H9 (cell line): ENCODE data around the gene SOX15. TPM values are rescaled to one million over a fixed set of nuclear protein-coding genes. Genes with fewer than 3 reads are reported as not detected.

Source experiments
- DNase-seq: peaks from one replicate; pipeline ENCODE4 v3.0.0-alpha.2; 2017
- H2AFZ ChIP-seq: one replicate; pipeline ENCODE4 v1.6.1; 2013; ENCODE audit warnings: mild to moderate bottlenecking, low read length, control low read depth, moderate library complexity
- H2AK5ac ChIP-seq: 2 replicates; pipeline ENCODE4 v1.6.1; 2013; ENCODE audit warnings: low read length, control low read depth, mixed read lengths; ENCODE audit not compliant: insufficient read length
- H2BK120ac ChIP-seq: one replicate; pipeline ENCODE4 v1.6.1; 2013; ENCODE audit warnings: low read depth, mild to moderate bottlenecking, low read length, control low read depth, inconsistent platforms; ENCODE audit not compliant: poor library complexity, severe bottlenecking
- H2BK12ac ChIP-seq: 2 replicates; pipeline ENCODE4 v1.6.1; 2013; ENCODE audit warnings: low read length, control low read depth, mixed read lengths, low read depth; ENCODE audit not compliant: insufficient read length
- H2BK15ac ChIP-seq: 2 replicates; pipeline ENCODE4 v1.6.1; 2013; ENCODE audit warnings: low read depth, low read length, control low read depth
- H2BK20ac ChIP-seq: one replicate; pipeline ENCODE4 v1.6.1; 2013; ENCODE audit warnings: low read depth, mild to moderate bottlenecking, low read length, control low read depth, inconsistent platforms; ENCODE audit not compliant: poor library complexity, severe bottlenecking
- H2BK5ac ChIP-seq: 2 replicates; pipeline ENCODE4 v1.6.1; 2013; ENCODE audit warnings: low read length, control low read depth, mixed read lengths; ENCODE audit not compliant: insufficient read length
- H3K14ac ChIP-seq: 2 replicates; pipeline ENCODE4 v1.6.1; 2013; ENCODE audit warnings: low read length, control low read depth; ENCODE audit not compliant: insufficient read depth
- H3K18ac ChIP-seq: 2 replicates; pipeline ENCODE4 v1.6.1; 2013; ENCODE audit warnings: low read depth, mild to moderate bottlenecking, mixed read lengths, low read length, control low read depth; ENCODE audit not compliant: insufficient read length
- H3K23ac ChIP-seq: 2 replicates; pipeline ENCODE4 v1.6.1; 2013; ENCODE audit warnings: low read length, control low read depth, mixed read lengths, low read depth; ENCODE audit not compliant: insufficient read length
- H3K23me2 ChIP-seq: 2 replicates; pipeline ENCODE4 v1.6.1; 2013; ENCODE audit warnings: low read depth, mild to moderate bottlenecking, mixed read lengths, low read length, control low read depth; ENCODE audit not compliant: insufficient read length, poor library complexity, severe bottlenecking
- H3K27ac ChIP-seq: 2 replicates; pipeline ENCODE4 v1.5.1; 2013; ENCODE audit warnings: low read length, control low read depth, mixed read lengths, low read depth; ENCODE audit not compliant: insufficient read length
- H3K27me3 ChIP-seq: 2 replicates; pipeline ENCODE4 v1.6.1; 2013; ENCODE audit warnings: low read length, control low read depth, inconsistent platforms; ENCODE audit not compliant: insufficient read depth
- H3K4ac ChIP-seq: 2 replicates; pipeline ENCODE4 v1.6.1; 2013; ENCODE audit warnings: low read depth, mild to moderate bottlenecking, control low read depth, inconsistent platforms, low read length, moderate library complexity
- H3K4me1 ChIP-seq: 2 replicates; pipeline ENCODE4 v1.6.1; 2013; ENCODE audit warnings: low read length, control low read depth, inconsistent platforms; ENCODE audit not compliant: insufficient read depth
- H3K4me2 ChIP-seq: 2 replicates; pipeline ENCODE4 v1.6.1; 2013; ENCODE audit warnings: low read length, control low read depth, mixed read lengths; ENCODE audit not compliant: insufficient read length, insufficient read depth
- H3K56ac ChIP-seq: 2 replicates; pipeline ENCODE4 v1.6.1; 2013; ENCODE audit warnings: low read depth, mild to moderate bottlenecking, mixed read lengths, low read length, control low read depth; ENCODE audit not compliant: insufficient read length
- H3K79me1 ChIP-seq: 2 replicates; pipeline ENCODE4 v1.6.1; 2013; ENCODE audit warnings: low read depth, mild to moderate bottlenecking, moderate library complexity, low read length, control low read depth, inconsistent platforms; ENCODE audit not compliant: insufficient read depth, poor library complexity, severe bottlenecking
- H3K79me2 ChIP-seq: 2 replicates; pipeline ENCODE4 v1.6.1; 2013; ENCODE audit warnings: low read length, control low read depth, inconsistent platforms; ENCODE audit not compliant: insufficient read depth
- H3K9ac ChIP-seq: 2 replicates; pipeline ENCODE4 v1.6.1; 2013; ENCODE audit warnings: low read length, control low read depth, mixed read lengths; ENCODE audit not compliant: insufficient read length; ENCODE audit errors: extremely low read depth
- H3K9me3 ChIP-seq: one replicate; pipeline ENCODE4 v1.6.1; 2013; ENCODE audit warnings: low read depth, low read length, inconsistent platforms; ENCODE audit not compliant: control insufficient read depth
- H3T11ph ChIP-seq: one replicate; pipeline ENCODE4 v1.6.1; 2013; ENCODE audit warnings: mild to moderate bottlenecking, low read length, control low read depth, inconsistent platforms
- H4K20me1 ChIP-seq: one replicate; pipeline ENCODE4 v1.6.1; 2013; ENCODE audit not compliant: control insufficient read depth, insufficient read length, insufficient read depth
- H4K5ac ChIP-seq: 2 replicates; pipeline ENCODE4 v1.6.1; 2013; ENCODE audit warnings: low read depth, mild to moderate bottlenecking, mixed read lengths, low read length, control low read depth; ENCODE audit not compliant: insufficient read length
- H4K8ac ChIP-seq: replicated peaks from 2 replicates; pipeline ENCODE4 v1.6.1; 2013; ENCODE audit warnings: low read length, control low read depth, mixed read lengths, low read depth; ENCODE audit not compliant: insufficient read length
- H4K91ac ChIP-seq: 2 replicates; pipeline ENCODE4 v1.6.1; 2013; ENCODE audit warnings: low read depth, mild to moderate bottlenecking, moderate library complexity, mixed read lengths, low read length, control low read depth; ENCODE audit not compliant: insufficient read length
- H3K27ac Mint-ChIP-seq, 3 experiments: 2 replicates in 2 of 3; 3 replicates in 1 of 3; pipeline ENCODE4 v1.8.0; 2020 to 2021; ENCODE audit warnings: mixed read lengths in 3 of 3, mild to moderate bottlenecking in 1 of 3, moderate library complexity in 1 of 3
- H3K27me3 Mint-ChIP-seq: 2 replicates; pipeline ENCODE4 v1.8.0; 2021; ENCODE audit warnings: low read depth, mild to moderate bottlenecking, moderate library complexity, mixed read lengths
- H3K36me3 Mint-ChIP-seq, 3 experiments: 2 replicates in 2 of 3; 3 replicates in 1 of 3; pipeline ENCODE4 v1.8.0; 2020 to 2021; ENCODE audit warnings: low read depth in 3 of 3, mixed read lengths in 3 of 3; ENCODE audit not compliant: insufficient read depth in 1 of 3
- H3K4me1 Mint-ChIP-seq, 2 experiments: 2 replicates each; pipeline ENCODE4 v1.8.0; 2020; ENCODE audit warnings: mixed read lengths in 2 of 2
- H3K4me3 Mint-ChIP-seq, 2 experiments: 2 replicates in 1 of 2; 3 replicates in 1 of 2; pipeline ENCODE4 v1.8.0; 2020 to 2021; ENCODE audit warnings: mild to moderate bottlenecking in 2 of 2, mixed read lengths in 2 of 2, moderate library complexity in 1 of 2
- H3K9me3 Mint-ChIP-seq, 2 experiments: 2 replicates in 1 of 2; 3 replicates in 1 of 2; pipeline ENCODE4 v1.8.0; 2020; ENCODE audit warnings: mild to moderate bottlenecking in 2 of 2, mixed read lengths in 2 of 2, moderate library complexity in 1 of 2
- CTCF ChIP-seq: fragments of 200-600 bp; sonication (generic); conservative IDR thresholded peaks from 3 replicates; pipeline ENCODE4 v1.8.0; 2021; ENCODE audit warnings: antibody characterized with exemption, mild to moderate bottlenecking
- WGBS: extraction: QIAGEN DNeasy Blood & Tissue Kit; methylation state at CpG from one replicate; pipeline ENCODE4 v1.1.7; 2013; ENCODE audit warnings: missing lambda C conversion rate, low lambda C conversion rate, mixed read lengths; ENCODE audit not compliant: insufficient read length; ENCODE audit errors: extremely low coverage; 5-methylcytosine and 5-hydroxymethylcytosine counted together
- total RNA-seq: library from RNA; stranded (reverse); gene quantifications from 2 replicates; pipeline ENCODE4 v1.2.1, GENCODE V29; 2021

Gene SOX15
- total RNA-seq, 1 experiment from 2014 or later = 7.7 TPM

- peak; percentile 94 for DNase-seq
- Mint-ChIP-seq H3K4me1 (peaks cover 36 to 50% of the 10 kb centered on the region in 2 experiments), H3K27me3 (no peaks in the 10 kb centered on the region), H3K36me3 (peaks cover 12 to 36% (median 36%) of the 10 kb centered on the region in 3 experiments; a peak in 6 of 7 replicates), H3K4me3 (peak within 1 kb of the TSS; percentile 90 to 91), H3K27ac (peak within 1 kb of the TSS; percentile 92 to 98 (median 97)), H3K9me3 (no peaks in the 10 kb centered on the region)
- Histone ChIP-seq H2AK5ac (no peak within 1 kb of the TSS), H4K8ac (no peak within 1 kb of the TSS), H3K27ac (no peak within 1 kb of the TSS), H2BK5ac (no peak within 1 kb of the TSS), H2BK12ac (no peak within 1 kb of the TSS), H2AFZ (no peak within 1 kb of the TSS), H3K4ac (no peak within 1 kb of the TSS), H3K79me2 (peaks cover 8% of the 10 kb centered on the region; the same call in 1 of the 2 replicates), H3T11ph (no peak within 1 kb of the TSS), H2BK15ac (no peak within 1 kb of the TSS), H3K23ac (no peak within 1 kb of the TSS), H3K9ac (peak within 1 kb of the TSS; percentile 70), H3K4me2 (peak within 1 kb of the TSS; percentile 82), H3K14ac (peak within 1 kb of the TSS; percentile 88), H4K91ac (no peak within 1 kb of the TSS), H4K20me1 (no peaks in the 10 kb centered on the region), H3K9me3 (no peaks in the 10 kb centered on the region), H3K18ac (peak within 1 kb of the TSS; percentile 88), H3K79me1 (peaks cover 15% of the 10 kb centered on the region), H4K5ac (no peak within 1 kb of the TSS), H3K27me3 (no peaks in the 10 kb centered on the region), H3K23me2 (peaks cover 9% of the 10 kb centered on the region), H2BK20ac (no peak within 1 kb of the TSS), H3K4me1 (0 out of 2 replicates have a peak, but pooled peaks cover 2% of the 10 kb centered on the region), H3K56ac (no peak within 1 kb of the TSS), H2BK120ac (no peak within 1 kb of the TSS)
- no peak for TF ChIP-seq CTCF
- WGBS = no CpG with 5 or more reads among the region's 82 CpGs
Measured at GRCh38 chr17:7561589-7562207, 28.2 kb downstream of the SOX15 start, which contains the start of gene SENP3. Gene SENP3 (plus strand): TSS chr17:7561919. CDS start chr17:7563077, 1,158 bp downstream.
